ENCODE data around the gene DAPL1. TPM values are rescaled to one million over a fixed set of nuclear protein-coding genes. Genes with fewer than 3 reads are reported as not detected.

Gene DAPL1
- total RNA-seq, 2 donors from 2014 or later, result not detected

DNA sequence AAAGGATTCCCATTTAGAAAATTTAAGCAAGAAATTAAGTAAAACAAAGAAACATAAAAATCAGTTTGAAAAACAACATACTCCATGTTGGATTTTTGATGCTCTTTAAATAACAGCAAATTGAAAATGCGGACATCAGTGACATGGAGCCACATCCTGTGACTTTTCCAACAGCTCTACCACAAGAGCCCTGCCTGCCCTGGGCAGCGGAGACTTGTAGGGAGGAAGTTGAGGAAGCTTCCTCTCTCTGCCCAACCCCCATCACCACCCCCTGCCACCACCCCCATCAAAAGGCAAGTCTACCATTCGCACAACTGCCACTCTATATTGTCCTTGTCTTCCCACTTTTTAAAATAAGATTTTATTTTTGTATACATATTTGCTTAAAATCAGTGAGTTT is 32.8 kb upstream of the DAPL1 start:
- no peak overlapping the region for H3K27ac ChIP-seq (ENCODE audit: low read depth, low read length)
- no peaks in the 10 kb centered on the region for H3K36me3 Mint-ChIP-seq (ENCODE audit: low read depth)

GRCh38 chr2:158766524-158766923 is 28.6 kb upstream of the DAPL1 start:
- Histone ChIP-seq H3K4me1 (ENCODE audit: control insufficient read depth, insufficient read depth, low read length) (no peaks in the 10 kb centered on the region), H3K36me3 (ENCODE audit: control insufficient read depth, insufficient read depth, low read length) (no peaks in the 10 kb centered on the region), H3K9ac (ENCODE audit: extremely low read depth, low read length, poor library complexity, severe bottlenecking) (no peak overlapping the region), H3K9me3 (ENCODE audit: control insufficient read depth, low read length) (peaks cover 5% of the 10 kb centered on the region), H3K4me3 (ENCODE audit: low read length) (no peak overlapping the region), H3K27me3 (ENCODE audit: control insufficient read depth, insufficient read depth, low read length, poor library complexity, severe bottlenecking) (no peaks in the 10 kb centered on the region), H3K27ac (ENCODE audit: low read depth, low read length) (no peak overlapping the region)
- no peak for DNase-seq
- Mint-ChIP-seq H3K27me3 (ENCODE audit: insufficient read depth) (no peaks in the 10 kb centered on the region), H3K27ac (no peak overlapping the region), H3K36me3 (ENCODE audit: low read depth) (no peaks in the 10 kb centered on the region), H3K4me1 (peaks cover 4% of the 10 kb centered on the region), H3K4me3 (no peak overlapping the region), H3K9me3 (peaks cover 3% of the 10 kb centered on the region)
- no peak for TF ChIP-seq CTCF (conservative IDR thresholded peaks at IDR 0.05)

More for the DNA sequence above, 32.8 kb upstream of the DAPL1 start:
- no peak for TF ChIP-seq CTCF (conservative IDR thresholded peaks at IDR 0.05)
- Histone ChIP-seq H3K27me3 (ENCODE audit: control insufficient read depth, insufficient read depth, low read length, poor library complexity, severe bottlenecking) (no peaks in the 10 kb centered on the region), H3K4me3 (ENCODE audit: low read length) (no peak overlapping the region), H3K9me3 (ENCODE audit: control insufficient read depth, low read length) (peaks cover 4% of the 10 kb centered on the region), H3K36me3 (ENCODE audit: control insufficient read depth, insufficient read depth, low read length) (no peaks in the 10 kb centered on the region), H3K9ac (ENCODE audit: extremely low read depth, low read length, poor library complexity, severe bottlenecking) (no peak overlapping the region), H3K4me1 (ENCODE audit: control insufficient read depth, insufficient read depth, low read length) (no peaks in the 10 kb centered on the region)
- no peaks in the 10 kb centered on the region for H3K9me3 Mint-ChIP-seq
- no peaks in the 10 kb centered on the region for H3K27me3 Mint-ChIP-seq (ENCODE audit: insufficient read depth)
- no peak overlapping the region for H3K27ac Mint-ChIP-seq
- no peak overlapping the region for H3K4me3 Mint-ChIP-seq
- DNase-seq, result no peak
- WGBS, 2 experiments (ENCODE audit: insufficient coverage in 1 of 2, insufficient read length in 1 of 2), result 94% methylated on average over 3 of the region's 3 CpGs; no CpG with 5 or more reads in 1 of the 2 experiments
- peaks cover 6% of the 10 kb centered on the region for H3K4me1 Mint-ChIP-seq

GRCh38 chr2:158772306-158773078 is 22.6 kb upstream of the DAPL1 start:
- H3K27me3 Mint-ChIP-seq (ENCODE audit: insufficient read depth), result no peaks in the 10 kb centered on the region

More at GRCh38 chr2:158772306-158773078, 22.6 kb upstream of the DAPL1 start:
- H3K27ac ChIP-seq (ENCODE audit: low read depth, low read length), result no peak overlapping the region
- no peak overlapping the region for H3K27ac Mint-ChIP-seq
- no peak overlapping the region for H3K9ac ChIP-seq (ENCODE audit: extremely low read depth, low read length, poor library complexity, severe bottlenecking)
- no peaks in the 10 kb centered on the region for H3K36me3 Mint-ChIP-seq (ENCODE audit: low read depth)
- H3K4me1 Mint-ChIP-seq, result no peaks in the 10 kb centered on the region
- H3K9me3 ChIP-seq (ENCODE audit: control insufficient read depth, low read length), result peaks cover 5% of the 10 kb centered on the region
- no peak overlapping the region for H3K4me3 ChIP-seq (ENCODE audit: low read length)
- WGBS, 2 experiments (ENCODE audit: insufficient coverage in 1 of 2, insufficient read length in 1 of 2), result 77 to 81% methylated on average over 5 to 8 of the region's 8 CpGs
- H3K27me3 ChIP-seq (ENCODE audit: control insufficient read depth, insufficient read depth, low read length, poor library complexity, severe bottlenecking), result no peaks in the 10 kb centered on the region
- no peak for DNase-seq
- TF ChIP-seq CTCF (conservative IDR thresholded peaks at IDR 0.05), result no peak
- no peaks in the 10 kb centered on the region for H3K36me3 ChIP-seq (ENCODE audit: control insufficient read depth, insufficient read depth, low read length)
- no peaks in the 10 kb centered on the region for H3K4me1 ChIP-seq (ENCODE audit: control insufficient read depth, insufficient read depth, low read length)
- H3K9me3 Mint-ChIP-seq, result peaks cover 3% of the 10 kb centered on the region
- no peak overlapping the region for H3K4me3 Mint-ChIP-seq

Data from endodermal cell (in vitro differentiated cells).